Stimulated activated memory B cell treated with anti-CD40 and anti-IgM and Interleukin-4, amounts not matched to agents 10 μg/mL and 1 μg/mL and 100 μg/mL, for 72 hours (primary cell): ENCODE measurements around the gene KLB.
"Not testable (repeated sequence)": the region's sequence is repeated elsewhere in the genome, so short reads cannot be mapped to it uniquely, and the experiment has no call there.

Experiments
- ATAC-seq: fragments of 150-1000 bp; cut with Tn5 transposase; 2 replicates; pipeline ENCODE4 v1.10.0; 2021
- H3K27ac Mint-ChIP-seq: one replicate; pipeline ENCODE4 v1.8.0; 2022; ENCODE audit warnings: mild to moderate bottlenecking, mixed read lengths
- H3K27me3 Mint-ChIP-seq: one replicate; pipeline ENCODE4 v1.8.0; 2022; ENCODE audit warnings: mixed read lengths
- H3K36me3 Mint-ChIP-seq: one replicate; pipeline ENCODE4 v1.8.0; 2022; ENCODE audit warnings: mixed read lengths
- H3K4me1 Mint-ChIP-seq: one replicate; pipeline ENCODE4 v1.8.0; 2022; ENCODE audit warnings: mixed read lengths
- H3K4me3 Mint-ChIP-seq: one replicate; pipeline ENCODE4 v1.8.0; 2022; ENCODE audit warnings: mild to moderate bottlenecking, moderate library complexity, mixed read lengths
- H3K9me3 Mint-ChIP-seq: one replicate; pipeline ENCODE4 v1.8.0; 2022; ENCODE audit warnings: mixed read lengths

KLB gene

DNA sequence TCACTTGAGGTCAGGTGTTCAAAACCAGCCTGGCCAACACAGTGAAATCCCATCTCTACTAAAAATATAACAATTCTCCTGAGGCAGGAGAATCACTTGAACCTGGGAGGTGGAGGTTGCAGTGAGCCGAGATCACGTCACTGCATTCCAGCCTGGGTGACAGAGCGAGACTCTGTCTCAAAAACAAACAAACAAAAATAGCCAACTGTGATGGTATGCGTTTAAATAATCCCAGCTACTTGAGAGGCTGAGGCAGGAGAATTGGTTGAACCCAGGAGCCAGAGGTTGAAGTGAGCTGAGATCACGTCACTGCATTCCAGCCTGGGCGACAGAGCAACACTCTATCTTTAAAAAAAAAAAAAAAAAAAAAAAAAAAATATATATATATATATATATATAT, 5.1 kb upstream of the KLB start:
- H3K4me1 Mint-ChIP-seq, H3K9me3 Mint-ChIP-seq, H3K27me3 Mint-ChIP-seq, H3K27ac Mint-ChIP-seq, H3K4me3 Mint-ChIP-seq, H3K36me3 Mint-ChIP-seq, ATAC-seq: not testable (repeated sequence)

DNA sequence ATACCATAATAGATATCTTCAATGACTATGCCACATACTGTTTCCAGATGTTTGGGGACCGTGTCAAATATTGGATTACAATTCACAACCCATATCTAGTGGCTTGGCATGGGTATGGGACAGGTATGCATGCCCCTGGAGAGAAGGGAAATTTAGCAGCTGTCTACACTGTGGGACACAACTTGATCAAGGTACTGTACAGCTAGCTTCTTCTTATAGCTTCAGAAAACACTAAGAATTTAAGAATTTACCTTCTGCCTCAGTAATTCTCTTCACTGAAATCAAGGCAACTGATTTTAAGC, 805 bp downstream of the KLB start:
- H3K27ac Mint-ChIP-seq = no peak overlapping the region
- H3K4me1 Mint-ChIP-seq = no peaks in the 10 kb centered on the region
- H3K4me3 Mint-ChIP-seq = no peak overlapping the region
- no peak for ATAC-seq
- no peaks in the 10 kb centered on the region for H3K36me3 Mint-ChIP-seq
- H3K27me3 Mint-ChIP-seq = no peaks in the 10 kb centered on the region
- no peaks in the 10 kb centered on the region for H3K9me3 Mint-ChIP-seq

DNA sequence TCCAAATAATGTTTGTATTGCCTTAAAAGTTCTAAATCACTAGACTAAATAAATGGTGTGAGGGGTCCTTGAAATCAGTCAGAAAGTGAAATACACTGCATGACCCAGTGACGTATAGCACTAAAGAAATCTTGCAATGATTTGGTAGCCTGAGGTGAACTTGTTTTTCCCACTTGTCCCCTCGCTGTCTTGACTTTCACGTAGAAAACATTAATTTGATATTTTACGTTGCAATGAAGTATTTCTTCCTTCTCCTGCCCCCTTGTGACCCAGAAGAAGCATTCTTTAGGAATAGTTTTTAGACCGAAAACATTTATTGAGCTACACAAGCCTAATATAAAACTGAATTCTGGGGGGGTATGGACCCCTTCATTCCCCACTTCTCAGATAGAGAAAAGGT, 3.7 kb downstream of the KLB start:
- no peaks in the 10 kb centered on the region for H3K4me1 Mint-ChIP-seq
- no peak overlapping the region for H3K4me3 Mint-ChIP-seq
- H3K9me3 Mint-ChIP-seq = no peaks in the 10 kb centered on the region
- H3K27ac Mint-ChIP-seq = no peak overlapping the region
- ATAC-seq = no peak
- no peaks in the 10 kb centered on the region for H3K27me3 Mint-ChIP-seq
- H3K36me3 Mint-ChIP-seq = no peaks in the 10 kb centered on the region

DNA sequence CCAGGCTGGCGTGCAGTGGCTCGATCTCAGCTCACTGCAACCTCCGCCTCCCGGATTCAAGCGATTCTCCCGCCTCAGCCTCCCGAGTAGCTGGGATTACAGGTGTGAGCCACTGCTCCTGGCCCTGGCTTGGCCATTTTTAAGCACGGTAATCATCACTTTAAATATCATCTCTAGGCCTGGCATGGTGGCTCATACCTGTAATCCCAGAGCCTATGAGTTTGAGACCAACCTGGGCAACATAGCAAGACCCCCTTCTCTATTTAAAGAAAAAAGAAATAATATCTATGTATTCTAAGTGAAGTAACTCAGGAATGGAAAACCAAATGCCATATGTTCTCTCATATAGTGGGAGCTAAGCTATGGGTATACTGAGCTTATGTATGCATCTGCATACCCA, 4.8 kb downstream of the KLB start:
- H3K9me3 Mint-ChIP-seq, H3K36me3 Mint-ChIP-seq, H3K27me3 Mint-ChIP-seq, H3K4me1 Mint-ChIP-seq, H3K27ac Mint-ChIP-seq, H3K4me3 Mint-ChIP-seq, ATAC-seq: not testable (repeated sequence)

DNA sequence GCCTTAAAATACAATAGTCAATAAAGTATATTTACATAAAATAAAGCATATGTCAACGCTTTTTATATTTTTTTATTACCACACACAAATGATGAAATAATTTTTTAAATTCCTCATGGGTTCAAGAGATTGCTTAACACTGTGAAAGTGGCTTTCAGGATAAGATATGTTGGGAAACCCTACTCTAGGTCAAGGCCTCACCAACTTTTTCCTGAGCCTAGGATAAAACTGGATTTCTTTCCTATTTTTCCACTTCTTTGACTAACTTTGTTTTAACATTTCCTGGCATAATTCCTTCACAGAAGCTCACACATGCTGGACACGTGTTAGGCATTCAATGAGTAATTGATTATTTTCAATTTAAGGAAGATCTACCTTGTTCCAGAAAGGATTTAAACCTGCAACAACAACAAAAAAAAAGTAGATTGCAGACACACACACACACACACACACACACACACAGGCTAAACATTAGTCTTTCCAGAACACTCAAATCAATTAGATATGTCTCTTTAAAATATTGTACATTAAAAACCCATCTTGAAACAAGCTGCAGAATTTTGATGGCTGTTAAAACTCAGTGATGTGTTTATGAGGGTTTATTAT, 9.1 kb downstream of the KLB start:
- Mint-ChIP-seq H3K9me3 (no peaks in the 10 kb centered on the region), H3K27me3 (no peaks in the 10 kb centered on the region), H3K36me3 (no peaks in the 10 kb centered on the region), H3K4me1 (no peaks in the 10 kb centered on the region), H3K27ac (no peak overlapping the region), H3K4me3 (no peak overlapping the region)
- ATAC-seq = no peak

DNA sequence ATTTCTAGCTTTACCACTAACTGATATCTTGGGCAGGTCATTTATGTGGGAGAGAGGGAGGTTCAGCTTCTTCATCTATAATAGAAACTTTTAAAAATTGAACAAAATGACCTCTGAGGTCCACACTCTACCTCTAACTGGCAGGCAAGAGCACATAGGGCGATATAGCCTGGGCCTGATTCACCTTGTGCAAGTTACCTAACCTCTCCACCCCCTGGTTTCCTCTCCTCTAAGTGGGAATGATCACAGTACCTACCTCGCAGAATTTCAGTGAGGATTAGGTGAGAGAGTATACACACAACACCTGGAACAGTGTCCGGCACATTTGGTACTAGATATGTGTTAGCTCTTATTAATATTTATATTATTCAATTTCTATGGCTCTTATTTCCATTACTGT, 15.5 kb downstream of the KLB start:
- no peak for ATAC-seq
- Mint-ChIP-seq H3K27ac (no peak overlapping the region), H3K4me3 (no peak overlapping the region), H3K36me3 (no peaks in the 10 kb centered on the region), H3K4me1 (no peaks in the 10 kb centered on the region), H3K27me3 (no peaks in the 10 kb centered on the region), H3K9me3 (no peaks in the 10 kb centered on the region)

DNA sequence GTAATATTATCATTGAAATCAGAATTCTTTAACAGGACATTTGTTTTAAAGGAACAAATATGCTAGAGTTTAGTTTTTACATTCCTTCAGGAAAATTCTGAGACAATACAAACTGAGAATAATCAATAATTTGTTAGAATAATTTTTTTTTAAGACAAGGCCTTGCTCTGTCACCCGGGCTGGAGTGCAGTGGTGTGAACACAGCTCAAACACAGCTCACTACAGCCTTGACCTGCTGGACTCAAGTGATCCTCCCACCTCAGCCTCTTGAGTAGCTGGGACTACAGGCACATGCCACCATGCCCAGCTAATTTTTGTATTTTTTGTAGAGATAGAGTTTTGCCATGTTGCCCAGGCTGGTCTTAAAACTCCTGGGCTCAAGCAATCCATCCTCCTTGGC, 18.6 kb downstream of the KLB start:
- H3K36me3 Mint-ChIP-seq, H3K4me3 Mint-ChIP-seq, H3K27me3 Mint-ChIP-seq, H3K4me1 Mint-ChIP-seq, ATAC-seq, H3K27ac Mint-ChIP-seq, H3K9me3 Mint-ChIP-seq: not testable (repeated sequence)

DNA sequence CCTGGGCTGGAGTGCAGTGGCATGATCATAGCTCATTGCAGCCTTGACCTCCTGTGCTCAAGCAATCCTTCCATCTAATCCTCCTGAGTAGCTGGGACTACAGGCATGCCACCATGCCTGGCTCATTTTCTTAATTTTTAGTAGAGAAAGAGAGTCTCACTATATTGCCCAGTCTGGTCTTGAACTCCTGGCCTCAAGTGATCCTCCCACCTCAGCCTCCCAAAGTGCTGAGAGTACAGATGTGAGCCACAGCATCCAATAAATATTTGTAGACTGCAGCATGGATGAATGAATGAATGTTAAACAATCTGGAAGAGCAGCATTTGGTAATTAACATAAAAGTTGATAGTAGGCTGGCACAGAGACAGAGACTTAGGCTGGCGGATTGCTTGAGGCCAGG, 20.0 kb downstream of the KLB start:
- no peaks in the 10 kb centered on the region for H3K27me3 Mint-ChIP-seq

DNA sequence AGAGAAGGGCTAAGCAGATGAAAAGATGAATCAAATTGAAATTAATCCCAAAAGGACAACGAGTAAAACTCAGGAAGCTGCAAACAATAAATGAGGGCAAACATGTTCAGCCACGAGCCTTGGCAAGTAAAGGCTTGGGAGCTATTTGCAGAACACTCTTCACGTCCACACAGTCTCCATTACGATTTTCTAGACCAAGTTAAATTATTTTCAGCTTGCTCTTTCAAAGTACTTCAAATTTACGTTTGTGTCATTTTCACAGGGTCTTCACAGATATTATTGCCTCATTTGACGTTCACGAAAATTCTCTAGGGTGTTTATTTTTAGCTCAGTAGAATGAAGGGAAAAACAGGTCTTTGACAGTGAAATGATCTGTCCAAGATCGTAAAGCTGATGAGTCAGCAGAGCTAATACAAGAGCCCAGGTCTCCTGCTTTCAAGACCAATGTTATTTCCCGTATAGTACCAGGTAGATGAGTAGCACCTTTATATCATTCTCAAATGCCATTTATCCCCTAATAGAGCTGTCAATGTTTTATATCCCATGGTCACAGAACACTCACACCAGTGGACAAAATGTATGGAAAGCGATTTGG, 20.9 kb downstream of the KLB start:
- Mint-ChIP-seq H3K36me3 (no peaks in the 10 kb centered on the region), H3K9me3 (no peaks in the 10 kb centered on the region), H3K27me3 (no peaks in the 10 kb centered on the region), H3K4me1 (no peaks in the 10 kb centered on the region), H3K4me3 (no peak overlapping the region), H3K27ac (no peak overlapping the region)
- ATAC-seq = no peak

More for the DNA sequence above, 20.0 kb downstream of the KLB start:
- no peak overlapping the region for H3K4me3 Mint-ChIP-seq
- no peaks in the 10 kb centered on the region for H3K36me3 Mint-ChIP-seq
- no peak overlapping the region for H3K27ac Mint-ChIP-seq
- H3K9me3 Mint-ChIP-seq = no peaks in the 10 kb centered on the region
- no peaks in the 10 kb centered on the region for H3K4me1 Mint-ChIP-seq
- ATAC-seq = no peak

DNA sequence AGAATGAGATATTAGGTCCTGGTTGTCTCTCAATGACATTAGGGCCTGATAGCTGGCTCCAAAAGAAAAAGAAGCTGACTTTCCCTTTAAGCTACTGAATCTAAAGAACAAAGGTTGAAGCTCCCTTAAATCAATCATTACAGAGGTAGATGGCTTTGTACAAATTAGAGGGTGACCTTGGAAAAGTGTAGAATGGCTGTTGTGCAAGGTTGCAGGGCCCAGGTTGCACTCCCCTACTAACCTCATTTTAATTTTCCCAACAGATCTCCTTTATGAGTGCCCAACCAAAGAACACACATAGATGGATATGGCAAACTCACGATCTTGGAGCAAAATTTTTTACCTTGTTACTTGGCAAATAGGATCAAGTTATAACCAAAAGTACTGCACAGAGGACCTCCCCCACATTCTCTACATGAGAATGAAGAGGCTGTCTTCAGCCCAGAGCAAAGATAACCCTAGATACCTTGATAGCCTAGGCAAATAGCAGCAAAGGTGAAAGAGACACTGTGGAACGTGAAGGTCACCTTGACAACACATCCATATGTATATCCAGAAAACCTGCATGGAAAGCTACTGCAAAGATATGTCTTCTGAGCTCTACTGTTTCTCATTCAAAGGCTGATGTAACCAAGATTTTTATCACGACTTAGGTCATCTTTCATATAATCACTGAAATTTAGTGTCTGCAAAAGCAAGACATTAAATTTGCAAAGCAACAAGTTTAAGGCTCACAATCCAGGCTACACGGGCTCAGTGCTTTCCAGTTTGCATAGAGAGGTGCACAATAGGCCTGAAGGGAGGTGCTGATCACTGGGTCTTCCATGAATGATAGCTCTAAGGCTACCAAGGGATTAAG, 23.0 kb downstream of the KLB start:
- Mint-ChIP-seq H3K36me3 (no peaks in the 10 kb centered on the region), H3K27ac (no peak overlapping the region), H3K4me1 (no peaks in the 10 kb centered on the region), H3K4me3 (no peak overlapping the region), H3K27me3 (no peaks in the 10 kb centered on the region), H3K9me3 (no peaks in the 10 kb centered on the region)
- no peak for ATAC-seq

DNA sequence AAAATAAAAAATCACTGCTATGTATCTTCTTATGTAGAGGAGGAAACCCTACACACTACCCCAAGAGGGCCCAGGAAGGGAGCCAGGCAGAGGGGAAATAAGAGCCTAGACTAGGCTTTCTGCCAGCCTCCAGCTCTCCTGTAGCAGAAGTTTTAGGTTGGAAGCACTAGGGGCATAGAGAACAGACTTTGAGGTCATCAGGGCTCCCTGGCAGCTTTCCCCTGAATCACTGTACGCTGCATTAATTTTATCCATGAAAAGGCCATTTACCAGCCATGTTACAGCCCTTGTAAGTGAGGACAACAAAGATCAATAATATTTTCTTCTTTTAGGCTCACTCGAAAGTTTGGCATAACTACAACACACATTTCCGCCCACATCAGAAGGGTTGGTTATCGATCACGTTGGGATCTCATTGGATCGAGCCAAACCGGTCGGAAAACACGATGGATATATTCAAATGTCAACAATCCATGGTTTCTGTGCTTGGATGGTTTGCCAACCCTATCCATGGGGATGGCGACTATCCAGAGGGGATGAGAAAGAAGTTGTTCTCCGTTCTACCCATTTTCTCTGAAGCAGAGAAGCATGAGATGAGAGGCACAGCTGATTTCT, 27.3 kb downstream of the KLB start:
- no peak for ATAC-seq
- Mint-ChIP-seq H3K4me1 (no peaks in the 10 kb centered on the region), H3K36me3 (no peaks in the 10 kb centered on the region), H3K4me3 (no peak overlapping the region), H3K9me3 (no peaks in the 10 kb centered on the region), H3K27ac (no peak overlapping the region), H3K27me3 (no peaks in the 10 kb centered on the region)

DNA sequence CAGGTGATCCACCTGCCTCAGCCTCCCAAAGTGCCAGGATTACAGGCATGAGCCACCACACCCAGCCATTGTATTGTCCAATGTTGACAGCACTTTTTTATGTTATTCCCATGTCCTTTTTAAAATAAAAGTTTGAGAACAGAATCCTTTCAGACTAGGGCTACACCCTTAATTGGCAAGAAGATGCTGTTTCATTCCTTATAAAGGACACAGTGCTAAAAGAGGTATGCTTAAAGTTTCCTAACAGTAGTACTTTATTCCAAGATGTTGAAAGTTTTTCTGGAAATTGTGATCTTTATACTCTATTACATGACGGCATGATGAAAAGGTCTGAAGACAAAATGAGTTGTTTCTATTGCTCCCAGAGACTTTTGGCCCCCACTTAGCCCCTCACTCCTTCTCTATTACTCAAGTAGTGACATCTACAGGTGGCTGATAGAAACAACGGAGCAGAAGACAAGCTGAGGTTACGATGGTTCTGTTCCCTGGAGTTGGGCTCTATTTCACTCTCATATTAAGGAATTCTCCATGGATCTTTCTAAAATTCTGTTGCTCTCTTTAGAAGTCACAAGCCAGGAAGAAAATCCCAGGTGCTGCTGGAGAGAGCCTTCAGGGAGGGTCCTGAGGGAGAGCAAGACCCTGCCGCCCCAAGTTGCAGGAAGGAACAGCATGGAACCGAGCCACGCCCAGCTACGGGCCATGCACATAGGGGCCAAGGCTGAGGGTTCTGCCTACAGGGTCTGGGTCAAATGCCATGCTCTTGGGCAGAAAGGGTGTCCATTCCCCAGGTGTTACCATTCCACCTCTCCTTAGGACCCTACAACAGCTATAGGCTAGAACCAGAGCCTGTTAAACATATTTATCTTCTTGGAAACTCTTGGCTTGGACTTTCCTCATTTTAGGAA, 29.2 kb downstream of the KLB start:
- H3K27ac Mint-ChIP-seq = no peak overlapping the region
- no peak overlapping the region for H3K4me3 Mint-ChIP-seq
- no peaks in the 10 kb centered on the region for H3K27me3 Mint-ChIP-seq
- no peaks in the 10 kb centered on the region for H3K4me1 Mint-ChIP-seq
- no peak for ATAC-seq
- H3K9me3 Mint-ChIP-seq = no peaks in the 10 kb centered on the region
- H3K36me3 Mint-ChIP-seq = no peaks in the 10 kb centered on the region

DNA sequence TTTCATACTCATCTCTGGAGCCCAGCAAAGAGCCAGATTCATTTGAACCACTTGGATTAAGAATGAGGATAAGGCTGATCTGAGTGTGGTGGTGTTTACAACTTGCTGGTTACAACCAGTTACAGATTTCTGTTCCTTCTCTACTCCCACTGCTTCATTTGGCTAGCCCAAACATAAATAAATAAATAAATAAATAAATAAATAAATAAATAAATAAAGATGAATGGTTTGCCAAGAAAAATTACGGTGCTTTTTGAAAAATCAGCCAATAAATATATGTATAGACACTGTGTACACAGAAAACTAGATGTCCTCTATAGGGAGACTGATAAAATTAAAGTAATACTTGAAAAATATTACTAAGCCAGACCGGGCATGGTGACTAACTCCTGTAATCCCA, 34.9 kb downstream of the KLB start:
- no peak overlapping the region for H3K27ac Mint-ChIP-seq
- no peaks in the 10 kb centered on the region for H3K36me3 Mint-ChIP-seq
- no peak for ATAC-seq
- no peaks in the 10 kb centered on the region for H3K27me3 Mint-ChIP-seq
- H3K4me1 Mint-ChIP-seq = peaks cover under 1% of the 10 kb centered on the region
- no peaks in the 10 kb centered on the region for H3K9me3 Mint-ChIP-seq
- H3K4me3 Mint-ChIP-seq = no peak overlapping the region

DNA sequence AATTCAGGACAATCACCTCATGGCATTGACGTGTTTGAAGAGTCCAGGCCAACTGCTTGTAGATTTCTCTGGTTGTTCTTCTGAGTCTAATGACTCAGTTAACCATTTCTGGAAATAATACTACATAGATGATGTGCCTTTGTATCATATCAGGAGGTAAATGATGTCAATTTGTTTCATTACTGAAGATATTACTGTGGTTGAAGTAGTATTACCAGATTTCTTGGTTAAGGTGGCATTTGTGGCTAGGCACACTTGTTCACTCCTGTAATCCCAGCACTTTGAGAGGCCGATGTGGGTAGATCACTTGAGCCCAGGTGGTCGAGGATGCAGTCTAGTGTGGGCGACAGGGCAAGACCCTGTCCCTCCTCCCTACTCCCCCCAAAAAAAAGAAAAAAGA, 36.3 kb downstream of the KLB start:
- Mint-ChIP-seq H3K9me3 (no peaks in the 10 kb centered on the region), H3K36me3 (no peaks in the 10 kb centered on the region), H3K27ac (no peak overlapping the region), H3K4me1 (peaks cover 14% of the 10 kb centered on the region), H3K4me3 (no peak overlapping the region), H3K27me3 (no peaks in the 10 kb centered on the region)
- ATAC-seq = no peak

DNA sequence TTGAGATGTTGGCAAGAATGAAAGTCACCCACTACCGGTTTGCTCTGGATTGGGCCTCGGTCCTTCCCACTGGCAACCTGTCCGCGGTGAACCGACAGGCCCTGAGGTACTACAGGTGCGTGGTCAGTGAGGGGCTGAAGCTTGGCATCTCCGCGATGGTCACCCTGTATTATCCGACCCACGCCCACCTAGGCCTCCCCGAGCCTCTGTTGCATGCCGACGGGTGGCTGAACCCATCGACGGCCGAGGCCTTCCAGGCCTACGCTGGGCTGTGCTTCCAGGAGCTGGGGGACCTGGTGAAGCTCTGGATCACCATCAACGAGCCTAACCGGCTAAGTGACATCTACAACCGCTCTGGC, 39.7 kb downstream of the KLB start:
- peaks cover 24% of the 10 kb centered on the region for H3K4me1 Mint-ChIP-seq

More for the DNA sequence above, 39.7 kb downstream of the KLB start:
- peak overlapping the region; percentile 86 for H3K27ac Mint-ChIP-seq
- peak overlapping the region; percentile 72 for H3K4me3 Mint-ChIP-seq
- H3K27me3 Mint-ChIP-seq = no peaks in the 10 kb centered on the region
- ATAC-seq = no peak
- no peaks in the 10 kb centered on the region for H3K9me3 Mint-ChIP-seq
- H3K36me3 Mint-ChIP-seq = peaks cover 7% of the 10 kb centered on the region
